HG03060 (cell line): ENCODE measurements around the gene PREX1.

ENCODE experiments used
- ATAC-seq: cut with Tn5 transposase; IDR thresholded peaks from one replicate; pipeline ENCODE4 v1.9.1; 2021; ENCODE audit warnings: low read depth, moderate number of reproducible peaks; ENCODE audit not compliant: unreplicated experiment

PREX1 gene

GRCh38 chr20:48723308-48724264 lies 104.2 kb downstream of the PREX1 start:
- ATAC-seq, result no peak

DNA sequence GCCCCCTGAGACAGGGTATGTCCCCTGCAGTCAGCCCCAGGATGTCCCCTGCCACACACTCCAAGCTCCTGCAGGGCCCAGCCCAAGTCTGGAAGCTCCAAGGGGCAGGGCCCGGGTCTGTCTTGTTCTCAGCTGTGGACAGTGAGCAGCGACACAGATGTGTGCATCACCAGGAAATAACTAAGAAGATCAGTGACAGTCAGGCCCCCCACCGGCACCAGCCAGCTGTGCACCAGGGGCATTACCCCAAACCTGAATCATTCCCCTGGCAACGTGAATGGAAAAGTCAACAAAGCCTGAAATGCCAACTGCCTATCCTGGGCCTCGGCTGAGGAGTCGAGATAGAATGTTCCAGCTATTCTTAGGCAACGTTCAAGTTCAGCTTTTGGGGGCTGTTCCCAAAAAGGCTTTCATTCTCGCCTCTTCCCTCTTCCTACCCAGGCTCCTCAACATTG lies 105.0 kb downstream of the PREX1 start:
- ATAC-seq, result no peak

- no peak for ATAC-seq
Measured at GRCh38 chr20:48722002-48722731, 105.6 kb downstream of the PREX1 start.

- ATAC-seq, result no peak
Measured at GRCh38 chr20:48721324-48722001, 106.3 kb downstream of the PREX1 start.

- ATAC-seq, result no peak
Measured at GRCh38 chr20:48720256-48720985, 107.4 kb downstream of the PREX1 start.

DNA sequence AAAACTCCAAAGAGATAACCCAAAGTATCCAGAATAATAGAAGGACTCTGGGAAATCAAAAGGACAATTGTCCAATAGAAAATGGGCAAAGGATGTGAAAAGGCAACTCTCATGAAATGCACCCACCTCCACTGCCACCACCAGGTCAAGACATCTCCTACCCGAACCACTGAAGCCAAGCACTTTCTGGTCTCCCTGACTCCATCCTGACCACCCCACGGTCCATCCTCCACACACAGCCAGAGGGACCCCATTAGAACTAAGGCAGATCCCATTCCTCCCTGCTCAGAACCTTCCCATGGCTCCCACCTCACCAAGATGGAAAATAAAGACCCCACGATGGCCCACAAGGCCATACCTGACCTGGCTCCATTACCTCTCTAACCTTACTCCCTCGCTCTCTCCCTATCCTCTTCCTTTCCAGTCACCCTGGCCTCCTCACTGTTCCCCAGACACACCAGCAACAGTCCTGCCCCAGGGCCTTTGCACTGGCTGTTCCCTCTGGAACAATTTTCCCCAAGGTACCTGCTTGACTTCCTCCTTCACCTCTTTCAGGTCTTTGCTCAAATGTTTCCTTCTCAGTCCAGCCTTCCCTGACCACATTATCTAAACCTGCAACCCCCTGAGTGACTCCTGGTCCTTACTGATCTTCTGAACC lies 108.1 kb downstream of the PREX1 start:
- ATAC-seq, result no peak

DNA sequence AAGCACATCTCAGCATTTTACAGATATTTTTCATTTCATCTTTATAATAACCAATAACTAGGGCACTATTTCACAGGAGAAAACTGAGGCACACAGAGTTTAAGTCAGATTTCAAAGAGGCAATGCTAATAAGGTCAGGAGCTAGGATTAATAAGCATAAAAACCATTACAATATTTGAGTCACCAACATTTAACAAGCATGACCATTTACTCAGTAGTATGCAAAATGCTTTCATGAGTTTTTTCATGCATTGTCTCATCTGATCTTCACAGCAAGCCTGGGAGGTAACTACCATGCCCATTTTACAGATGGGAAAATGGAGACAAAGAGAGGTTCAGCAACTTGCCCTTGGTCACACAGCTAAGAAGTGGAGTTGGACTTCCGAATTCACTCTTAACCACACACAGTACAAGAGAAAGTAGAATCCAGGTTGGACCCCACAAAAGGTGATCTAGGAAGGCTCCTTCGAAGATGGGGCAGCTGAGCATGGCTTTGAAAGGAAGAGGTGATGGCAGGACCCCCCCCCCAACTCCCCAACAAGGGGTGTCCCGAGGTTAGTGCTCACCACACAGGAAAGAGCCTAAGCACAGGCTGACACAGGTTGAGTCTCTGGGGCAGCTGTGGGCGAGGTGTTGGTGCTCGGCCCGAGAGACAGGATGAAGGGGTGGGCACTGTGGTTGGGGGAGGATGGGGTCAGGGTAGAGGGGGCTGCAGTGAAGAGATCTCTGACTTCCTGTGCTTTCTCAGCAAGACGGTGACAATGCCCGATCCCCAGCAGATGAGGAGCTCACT lies 108.8 kb downstream of the PREX1 start:
- no peak for ATAC-seq

GRCh38 chr20:48717680-48718223 lies 110.0 kb downstream of the PREX1 start:
- no peak for ATAC-seq

DNA sequence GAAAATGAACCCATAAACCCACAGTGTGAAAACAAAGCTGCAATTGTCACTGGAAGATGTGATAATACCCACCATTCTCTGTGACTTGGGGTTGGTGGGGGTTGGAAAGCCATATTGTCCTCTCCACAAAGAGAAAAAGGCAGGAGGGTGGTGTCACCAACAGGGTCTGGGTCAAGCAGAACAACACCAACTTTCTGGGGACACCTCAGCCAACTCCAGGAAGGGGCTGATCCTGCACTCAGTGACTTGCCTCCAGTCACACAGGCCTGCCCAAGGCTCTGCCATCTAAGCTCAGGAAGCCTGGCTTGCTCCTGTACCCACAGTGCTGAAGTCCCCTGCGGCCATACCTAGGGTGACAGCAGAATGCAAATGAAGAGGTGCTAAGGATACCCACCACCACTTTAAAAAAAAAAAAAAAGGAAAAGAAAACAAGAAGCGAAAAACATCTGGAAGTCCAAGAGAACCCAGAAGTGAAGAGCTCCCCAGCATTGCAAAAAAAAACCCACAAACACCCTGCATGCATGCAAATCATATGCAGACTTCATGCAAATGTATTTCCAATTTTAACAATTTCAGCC lies 110.6 kb downstream of the PREX1 start:
- ATAC-seq, result no peak

- no peak for ATAC-seq
Measured at GRCh38 chr20:48716541-48716940, 111.3 kb downstream of the PREX1 start.

DNA sequence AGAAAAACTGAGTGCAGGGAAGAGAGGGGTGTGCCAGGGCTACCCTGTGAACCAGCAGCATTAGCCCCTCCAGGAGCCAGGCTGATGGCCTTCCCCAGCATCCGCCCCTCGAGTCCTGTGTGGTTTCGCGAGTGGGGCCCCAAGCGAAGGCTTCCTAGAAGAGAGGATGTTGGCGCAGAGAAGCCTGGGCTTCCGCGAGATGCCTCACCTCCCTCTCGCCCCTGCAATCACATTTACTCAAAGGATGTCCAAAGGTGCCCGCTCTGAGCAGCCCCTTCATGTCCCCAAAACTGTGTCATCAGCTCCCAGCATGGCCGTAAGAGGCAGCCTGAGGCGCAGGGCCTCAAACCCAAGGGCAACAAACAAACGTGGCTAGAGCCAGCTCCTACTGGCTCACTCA lies 111.7 kb downstream of the PREX1 start:
- no peak for ATAC-seq

DNA sequence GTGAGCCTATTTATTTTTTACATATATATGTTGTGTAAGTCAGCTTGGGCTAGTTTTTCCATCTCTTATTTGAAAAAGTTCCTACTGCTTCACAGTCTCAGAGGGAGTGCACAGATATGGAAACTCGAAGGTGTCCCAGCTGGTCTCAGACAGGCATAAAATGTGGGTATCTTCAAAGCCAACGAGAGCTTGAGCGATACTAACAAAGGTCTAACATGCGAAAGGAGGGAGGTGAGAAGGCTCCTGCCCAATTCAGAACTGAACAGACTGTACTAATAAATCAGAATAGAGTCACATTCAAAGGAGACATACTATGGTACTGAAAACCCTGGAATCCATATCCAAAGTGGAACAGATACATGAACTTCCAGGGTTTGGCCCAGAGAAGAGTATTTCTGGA lies 113.0 kb downstream of the PREX1 start:
- no peak for ATAC-seq

GRCh38 chr20:48711696-48712464 lies 115.9 kb downstream of the PREX1 start:
- ATAC-seq, result no peak

GRCh38 chr20:48711044-48711428 lies 116.8 kb downstream of the PREX1 start:
- ATAC-seq, result no peak

GRCh38 chr20:48710341-48711043 lies 117.3 kb downstream of the PREX1 start:
- no peak for ATAC-seq

- ATAC-seq, result no peak
Measured at GRCh38 chr20:48709744-48710143, 118.1 kb downstream of the PREX1 start.

DNA sequence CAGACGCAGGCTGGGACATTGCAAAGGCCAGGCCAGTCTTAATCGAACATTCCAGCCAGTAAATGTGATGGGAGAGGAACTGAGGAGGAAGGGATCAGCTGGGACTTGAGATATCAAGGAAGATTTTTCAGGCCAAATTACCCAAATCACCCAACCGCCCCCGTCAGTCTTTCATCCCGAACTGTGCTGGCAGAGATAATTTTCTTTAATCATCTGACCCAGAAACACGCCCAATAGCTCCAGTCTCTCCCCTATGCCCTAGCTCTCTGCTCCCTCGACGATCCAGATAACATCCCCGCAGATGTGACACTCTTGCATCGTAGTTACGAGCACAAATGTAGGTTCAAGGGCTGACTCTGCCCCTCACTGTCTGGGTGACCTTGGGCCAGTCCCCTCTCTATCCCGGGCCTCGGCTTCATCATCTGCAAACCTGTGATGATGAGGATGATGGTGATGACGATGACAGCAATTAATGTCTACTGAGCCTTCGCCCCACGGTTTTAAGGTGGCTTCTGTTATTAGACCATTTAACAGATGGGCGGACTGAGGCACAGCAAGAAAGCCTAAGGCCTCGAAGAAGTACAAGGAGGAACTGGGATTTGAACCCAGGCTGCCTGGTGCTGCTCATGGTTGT lies 118.6 kb downstream of the PREX1 start:
- ATAC-seq, result no peak
